Hippocampal formation (tissue), 2 donors: ENCODE measurements around the gene GXYLT2.

Experiments used
- DNase-seq, 2 donors: peaks; one replicate each; lab custom pipeline; 2025; lab: John Stamatoyannopoulos, UW

The GXYLT2 gene

GRCh38 chr3:73018298-73018697 lies 130.5 kb downstream of the GXYLT2 start:
- DNase-seq, result no peak

- no peak for DNase-seq
Measured at GRCh38 chr3:73018790-73019441, 131.1 kb downstream of the GXYLT2 start.

- DNase-seq, result no peak
Measured at GRCh38 chr3:73021301-73021835, 133.5 kb downstream of the GXYLT2 start.

- no peak for DNase-seq
Measured at GRCh38 chr3:73024836-73025235, 137.0 kb downstream of the GXYLT2 start.

- DNase-seq, result peak in 1 of 2 donors; percentile 63
Measured at GRCh38 chr3:73026111-73026759, 138.4 kb downstream of the GXYLT2 start.
